AG10803 (cell line): Measurements from ENCODE around the gene TAC1.
"Not testable (repeated sequence)": the region's sequence is repeated elsewhere in the genome, so short reads cannot be mapped to it uniquely, and the experiment has no call there.

Source experiments
- DNase-seq: peaks from one replicate; pipeline ENCODE4 v3.0.0; 2010; ENCODE audit warnings: low read depth
- H3K4me3 ChIP-seq: 2 replicates; pipeline ENCODE4 v1.5.1; 2011; ENCODE audit warnings: mild to moderate bottlenecking, low read length, control low read depth
- CTCF ChIP-seq: conservative IDR thresholded peaks from 2 replicates; pipeline ENCODE4 v1.5.1; 2011; ENCODE audit warnings: mild to moderate bottlenecking, low read length, control low read depth, inconsistent platforms

The TAC1 gene

GRCh38 chr7:97757824-97758223 lies 25.9 kb downstream of the TAC1 start:
- H3K4me3 ChIP-seq: no peak overlapping the region
- no peak for TF ChIP-seq CTCF
- DNase-seq: no peak

GRCh38 chr7:97770850-97771249 lies 39.0 kb downstream of the TAC1 start:
- no peak for DNase-seq
- H3K4me3 ChIP-seq: no peak overlapping the region
- TF ChIP-seq CTCF: no peak

GRCh38 chr7:97771576-97771975 lies 39.7 kb downstream of the TAC1 start:
- no peak for DNase-seq
- H3K4me3 ChIP-seq: no peak overlapping the region
- no peak for TF ChIP-seq CTCF

GRCh38 chr7:97772045-97772901 lies 40.4 kb downstream of the TAC1 start:
- TF ChIP-seq CTCF: no peak
- no peak for DNase-seq
- no peak overlapping the region for H3K4me3 ChIP-seq

GRCh38 chr7:97786398-97786797 lies 54.5 kb downstream of the TAC1 start:
- DNase-seq, H3K4me3 ChIP-seq: not testable (repeated sequence)
